ENCODE measurements around the gene OLIG1. TPM values are rescaled to one million over a fixed set of nuclear protein-coding genes. Genes with fewer than 3 reads are reported as not detected.

The OLIG1 gene
- total RNA-seq, 1 donor from 2014 or later: not detected

GRCh38 chr21:33063907-33064622 lies 5.9 kb upstream of the OLIG1 start:
- no peak for ATAC-seq

DNA sequence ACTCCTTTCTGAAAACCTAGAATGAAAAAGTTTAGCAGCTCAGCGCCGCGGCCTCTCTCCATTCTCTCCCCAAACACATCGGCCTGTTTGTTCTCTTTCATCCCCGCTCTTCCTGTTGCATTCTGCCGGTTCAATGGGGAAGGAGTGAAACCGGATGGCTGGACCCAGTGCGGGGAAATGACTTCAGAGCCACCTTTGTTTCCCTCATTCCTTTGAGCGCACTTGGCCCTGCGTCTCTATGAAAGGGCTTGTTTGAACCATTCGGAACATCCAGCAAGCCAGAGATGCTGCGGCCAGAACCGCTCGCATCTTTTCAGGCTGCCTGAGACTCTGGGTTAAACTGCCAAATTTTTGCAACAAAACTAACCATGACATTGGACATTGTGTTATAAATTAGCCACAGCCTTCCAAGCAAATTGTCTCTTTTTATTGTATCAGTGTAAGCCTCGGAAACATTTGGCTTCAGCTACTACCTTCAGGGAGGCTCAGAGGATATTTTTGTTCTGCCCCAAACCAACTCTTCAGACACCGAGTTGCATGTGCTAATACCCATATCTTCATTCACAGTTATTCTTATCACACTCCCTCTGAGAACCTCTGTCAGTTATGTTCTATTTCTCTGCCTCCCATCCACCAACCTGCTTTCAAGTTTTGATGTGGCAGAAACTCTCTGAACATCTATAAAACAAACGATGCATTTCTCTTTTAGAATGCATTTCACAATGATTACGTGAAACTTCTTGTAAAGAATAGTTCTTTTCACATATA lies 5.1 kb upstream of the OLIG1 start:
- ATAC-seq: no peak

DNA sequence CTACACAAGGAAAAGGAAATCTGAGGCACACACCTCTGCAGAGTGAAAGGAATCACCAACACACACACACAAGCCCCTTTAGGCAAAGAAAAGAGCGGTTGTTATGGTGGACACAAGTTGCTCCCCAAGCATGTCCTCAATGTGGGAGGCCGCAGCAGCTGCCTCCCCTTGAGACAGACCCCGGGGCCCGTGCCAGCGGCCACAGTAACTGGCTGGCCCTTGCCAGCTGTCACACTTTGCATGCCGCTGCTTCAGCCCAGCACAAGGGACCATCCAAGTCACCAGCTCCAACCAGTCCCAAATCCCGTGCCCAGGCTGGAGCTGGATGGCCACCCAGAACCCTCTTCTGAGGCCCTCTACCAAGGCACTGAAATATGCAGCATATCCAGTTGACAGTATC lies 2.9 kb upstream of the OLIG1 start:
- ATAC-seq: no peak

GRCh38 chr21:33067457-33067856 lies 2.5 kb upstream of the OLIG1 start:
- ATAC-seq: no peak

DNA sequence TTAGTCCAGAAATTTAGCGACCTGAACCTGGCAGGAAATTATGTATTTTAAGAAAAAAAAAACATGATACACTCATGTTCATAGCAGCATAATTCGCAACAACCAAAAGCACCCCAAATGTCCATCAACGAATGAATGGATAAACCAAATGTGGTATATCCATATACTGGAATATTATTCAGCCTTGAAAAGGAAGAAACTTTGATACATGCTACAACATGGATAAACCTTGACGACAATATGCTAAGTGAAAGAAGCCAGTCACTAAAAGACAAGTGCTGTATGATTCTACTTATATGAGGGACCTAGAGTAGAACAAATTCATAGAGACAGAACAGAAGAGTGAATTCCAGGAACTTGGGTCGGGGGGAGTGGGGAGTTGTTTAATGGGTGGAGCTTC lies 698 bp upstream of the OLIG1 start:
- no peak for ATAC-seq

DNA sequence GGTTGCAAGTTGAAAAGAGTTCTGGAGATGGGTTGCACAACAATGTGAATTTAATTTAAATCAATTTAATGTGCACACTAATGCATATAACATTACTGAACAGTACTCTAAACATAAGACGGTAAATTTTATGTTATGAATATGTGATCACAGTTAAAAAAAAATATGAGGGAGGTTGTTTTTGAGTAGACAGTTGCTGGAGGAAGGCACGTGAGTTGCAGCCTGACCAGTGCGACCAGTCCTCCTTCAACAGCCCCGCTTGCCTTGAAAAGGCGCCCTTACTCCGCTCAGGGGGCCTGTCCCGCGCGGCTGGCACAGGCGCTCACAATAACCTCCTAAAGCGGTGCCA lies 322 bp upstream of the OLIG1 start:
- no peak for ATAC-seq

DNA sequence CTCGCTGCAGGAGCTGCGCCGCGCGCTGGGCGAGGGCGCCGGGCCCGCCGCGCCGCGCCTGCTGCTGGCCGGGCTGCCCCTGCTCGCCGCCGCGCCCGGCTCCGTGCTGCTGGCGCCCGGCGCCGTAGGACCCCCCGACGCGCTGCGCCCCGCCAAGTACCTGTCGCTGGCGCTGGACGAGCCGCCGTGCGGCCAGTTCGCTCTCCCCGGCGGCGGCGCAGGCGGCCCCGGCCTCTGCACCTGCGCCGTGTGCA lies 730 bp downstream of the OLIG1 start:
- no peak for ATAC-seq

DNA sequence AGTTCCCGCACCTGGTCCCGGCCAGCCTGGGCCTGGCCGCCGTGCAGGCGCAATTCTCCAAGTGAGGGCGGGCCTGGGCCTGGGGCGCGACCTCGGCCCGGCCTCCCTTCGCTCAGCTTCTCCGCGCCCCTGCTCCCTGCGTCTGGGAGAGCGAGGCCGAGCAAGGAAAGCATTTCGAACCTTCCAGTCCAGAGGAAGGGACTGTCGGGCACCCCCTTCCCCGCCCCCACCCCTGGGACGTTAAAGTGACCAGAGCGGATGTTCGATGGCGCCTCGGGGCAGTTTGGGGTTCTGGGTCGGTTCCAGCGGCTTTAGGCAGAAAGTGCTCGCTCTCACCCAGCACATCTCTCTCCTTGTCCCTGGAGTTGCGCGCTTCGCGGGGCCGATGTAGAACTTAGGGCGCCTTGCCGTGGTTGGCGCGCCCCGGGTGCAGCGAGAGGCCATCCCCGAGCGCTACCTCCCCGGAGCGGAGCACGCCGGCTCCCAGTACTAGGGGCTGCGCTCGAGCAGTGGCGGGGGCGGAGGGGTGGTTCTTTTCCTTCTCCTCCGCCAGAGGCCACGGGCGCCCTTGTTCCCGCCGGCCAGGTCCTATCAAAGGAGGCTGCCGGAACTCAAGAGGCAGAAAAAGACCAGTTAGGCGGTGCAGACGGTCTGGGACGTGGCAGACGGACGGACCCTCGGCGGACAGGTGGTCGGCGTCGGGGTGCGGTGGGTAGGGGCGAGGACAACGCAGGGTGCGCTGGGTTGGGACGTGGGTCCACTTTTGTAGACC lies 1.2 kb downstream of the OLIG1 start:
- no peak for ATAC-seq

DNA sequence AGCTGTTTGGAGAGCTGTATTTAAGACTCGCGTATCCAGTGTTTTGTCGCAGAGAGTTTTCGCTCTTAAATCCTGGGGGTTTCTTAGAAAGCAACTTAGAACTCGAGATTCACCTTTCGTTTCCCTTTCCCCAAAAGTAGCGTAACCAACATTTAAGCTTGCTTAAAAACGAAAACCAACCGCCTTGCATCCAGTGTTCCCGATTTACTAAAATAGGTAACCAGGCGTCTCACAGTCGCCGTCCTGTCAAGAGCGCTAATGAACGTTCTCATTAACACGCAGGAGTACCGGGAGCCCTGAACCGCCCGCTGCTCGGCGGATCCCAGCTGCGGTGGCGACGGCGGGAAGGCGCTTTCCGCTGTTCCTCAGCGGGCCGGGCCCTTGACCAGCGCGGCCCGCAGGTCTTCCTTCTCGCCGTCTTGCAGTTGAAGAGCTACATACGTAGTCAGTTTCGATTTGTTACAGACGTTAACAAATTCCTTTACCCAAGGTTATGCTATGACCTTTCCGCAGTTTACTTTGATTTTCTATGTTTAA lies 1.9 kb downstream of the OLIG1 start:
- ATAC-seq: no peak

- ATAC-seq: no peak
These were observed 3.7 kb downstream of the OLIG1 start for GRCh38 chr21:33073636-33074035.

DNA sequence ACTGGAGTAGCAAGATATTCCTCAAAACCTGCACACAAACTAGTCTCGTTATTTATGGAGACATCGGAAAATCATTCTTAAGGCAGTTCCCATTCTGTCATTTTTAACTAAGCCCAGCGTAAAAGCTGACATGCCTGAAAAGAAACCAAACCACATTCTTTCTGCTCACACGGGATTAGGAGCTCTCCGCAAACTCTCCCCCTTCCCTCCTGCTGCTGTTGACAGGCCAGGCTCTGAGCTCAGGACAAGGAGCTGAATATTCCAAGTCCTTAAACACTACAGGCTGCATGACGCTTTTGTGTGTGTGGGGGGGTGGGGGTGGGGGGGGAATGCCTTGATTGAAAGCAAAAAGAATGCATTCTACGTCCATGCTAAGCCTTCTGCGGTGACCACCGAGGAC lies 5.2 kb downstream of the OLIG1 start:
- no peak for ATAC-seq

DNA sequence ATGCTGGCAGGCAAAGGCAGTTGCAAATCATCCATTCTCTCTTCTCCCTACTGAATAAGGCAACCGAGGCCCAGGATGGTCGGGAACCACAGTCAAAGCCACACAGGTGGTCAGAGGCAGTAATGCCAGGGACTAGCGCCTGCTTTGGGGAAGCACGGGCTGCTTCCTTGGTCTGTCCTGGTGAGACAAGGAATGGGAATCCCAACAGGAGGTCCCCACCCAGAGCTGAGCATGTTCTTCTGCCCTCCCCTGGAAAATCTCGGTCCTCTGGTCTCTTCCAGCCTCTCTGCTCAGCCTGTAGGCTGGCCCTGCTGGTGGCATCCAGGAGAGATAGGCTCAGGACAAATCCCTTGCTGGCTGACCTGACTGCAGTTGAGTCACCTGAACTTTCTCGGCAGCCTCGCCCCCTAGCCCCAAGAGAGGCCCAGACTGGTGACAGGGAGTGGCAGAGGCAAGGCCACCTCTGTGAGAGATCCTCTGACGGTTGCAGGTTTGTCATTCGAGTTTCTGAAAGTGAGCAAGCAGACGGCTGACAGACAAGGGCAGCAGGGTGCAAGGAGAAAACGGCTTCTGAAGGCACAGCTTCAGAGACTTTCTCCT lies 5.8 kb downstream of the OLIG1 start:
- ATAC-seq: peak; percentile 80

GRCh38 chr21:33076600-33077329 lies 6.8 kb downstream of the OLIG1 start:
- no peak for ATAC-seq

GRCh38 chr21:33078907-33079582 lies 9.1 kb downstream of the OLIG1 start:
- ATAC-seq: peak; percentile 81

GRCh38 chr21:33080376-33080775 lies 10.4 kb downstream of the OLIG1 start:
- no peak for ATAC-seq

DNA sequence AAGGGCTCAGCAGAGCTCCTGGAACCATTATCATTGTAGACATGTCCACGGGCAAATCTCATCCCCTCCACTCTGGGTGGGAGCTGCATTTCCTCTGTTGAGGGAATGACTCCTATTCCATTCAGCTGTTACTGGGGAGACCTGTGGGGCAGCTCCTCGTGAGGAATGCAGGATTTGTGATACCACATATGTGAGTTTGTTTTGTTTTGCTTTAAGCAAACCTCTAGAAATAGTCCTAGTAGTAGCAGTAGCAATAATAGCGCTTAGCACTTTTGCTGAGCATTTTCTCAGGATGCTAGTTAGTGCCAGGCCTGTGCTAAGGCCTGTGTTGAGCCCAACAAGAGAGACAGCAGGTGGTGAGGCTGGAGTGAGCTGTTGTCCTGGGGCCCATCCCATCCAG lies 10.8 kb downstream of the OLIG1 start:
- ATAC-seq: no peak

GRCh38 chr21:33088384-33088783 lies 18.4 kb downstream of the OLIG1 start:
- no peak for ATAC-seq

- ATAC-seq: no peak
These were observed 19.6 kb downstream of the OLIG1 start for GRCh38 chr21:33089395-33090119.

DNA sequence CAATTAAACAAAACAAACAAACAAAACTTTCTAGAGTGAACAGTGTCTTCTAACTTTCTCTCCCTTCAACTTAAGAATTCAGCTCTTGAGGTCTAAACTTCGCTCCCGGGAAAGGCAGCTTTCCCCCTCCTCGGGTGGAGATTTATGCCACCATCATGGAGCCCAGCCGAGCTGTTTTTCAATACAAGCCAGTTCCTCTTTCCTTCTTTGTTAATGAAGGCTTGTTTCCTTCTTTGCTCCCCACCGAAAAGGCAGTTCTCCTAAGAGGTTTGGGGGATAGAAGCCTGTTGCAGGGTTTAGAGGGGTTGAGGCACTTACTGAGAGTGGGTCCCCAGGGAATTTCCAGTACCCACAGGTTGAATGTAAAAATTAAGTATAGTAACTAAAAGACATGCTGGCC lies 26.5 kb downstream of the OLIG1 start:
- ATAC-seq: no peak

GRCh38 chr21:33099131-33099530 lies 29.2 kb downstream of the OLIG1 start:
- no peak for ATAC-seq

- no peak for ATAC-seq
These were observed 31.5 kb downstream of the OLIG1 start for GRCh38 chr21:33101300-33101911.
